Kidney glomerular epithelial cell (primary cell): ENCODE data around the gene ZNF761.
"Not testable (repeated sequence)": the region's sequence is repeated elsewhere in the genome, so short reads cannot be mapped to it uniquely, and the experiment has no call there.

Experiments
- DNase-seq: peaks from one replicate; lab custom pipeline; 2025; lab: John Stamatoyannopoulos, UW

The ZNF761 gene

GRCh38 chr19:53460131-53460721, 28.4 kb downstream of the ZNF761 start:
- not testable (repeated sequence) for DNase-seq

DNA sequence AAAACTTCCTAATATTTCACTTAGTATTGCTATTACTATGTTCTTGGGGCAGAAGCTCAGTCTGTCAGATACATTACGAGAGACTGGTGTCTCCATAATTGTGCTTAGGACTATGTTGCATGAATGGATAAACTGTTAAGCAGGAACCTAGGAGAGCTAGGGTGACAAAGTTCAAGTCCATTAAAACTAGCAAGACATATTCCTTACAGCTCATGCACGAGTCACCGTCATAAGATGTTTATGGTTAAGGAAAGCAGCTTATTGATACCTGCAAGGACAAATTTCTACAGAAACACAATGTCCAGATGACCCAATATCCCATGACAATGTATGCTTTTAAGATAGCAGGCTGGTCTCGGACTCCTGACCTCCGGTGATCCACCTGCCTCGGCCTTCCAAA, 30.1 kb downstream of the ZNF761 start:
- no peak for DNase-seq

DNA sequence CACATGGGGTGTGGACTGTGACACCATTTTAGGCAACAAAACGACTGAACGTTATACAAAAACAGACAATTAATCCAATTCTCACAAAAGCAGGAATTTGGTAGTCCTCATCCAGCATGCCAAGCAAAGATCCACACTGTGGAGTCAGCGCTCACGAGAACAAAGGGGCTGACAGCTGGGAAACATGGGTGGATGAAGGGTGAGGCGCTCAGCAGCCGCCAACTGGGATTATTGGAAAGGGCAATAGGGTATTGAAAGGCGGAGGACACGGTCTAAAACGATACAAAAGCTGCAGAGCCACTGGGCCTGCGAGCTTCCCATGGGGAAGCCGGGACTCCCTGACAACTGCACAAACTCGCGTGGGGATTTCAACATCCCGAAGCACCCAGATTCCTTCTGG, 31.1 kb downstream of the ZNF761 start:
- no peak for DNase-seq

DNA sequence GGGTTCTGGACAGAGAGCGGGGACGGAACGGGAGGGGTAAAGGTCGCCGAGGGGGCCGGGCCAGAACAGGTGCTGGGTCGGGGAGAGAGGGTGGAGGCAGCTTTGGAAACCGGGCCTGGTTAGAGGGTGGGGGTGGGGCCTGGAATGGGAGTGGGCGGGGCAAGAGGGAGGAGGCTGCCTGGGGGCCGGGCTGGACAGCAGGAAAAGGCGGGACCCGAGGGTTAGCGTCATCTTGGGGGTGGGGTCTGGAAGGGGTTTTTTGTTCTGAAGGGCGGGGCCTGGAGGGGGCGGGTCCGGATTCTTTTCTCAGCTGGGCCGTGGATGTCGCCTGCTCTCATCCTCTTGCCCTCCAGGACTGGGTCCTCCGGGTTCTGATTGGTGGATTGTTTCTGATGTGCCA, 31.5 kb downstream of the ZNF761 start:
- no peak for DNase-seq

DNA sequence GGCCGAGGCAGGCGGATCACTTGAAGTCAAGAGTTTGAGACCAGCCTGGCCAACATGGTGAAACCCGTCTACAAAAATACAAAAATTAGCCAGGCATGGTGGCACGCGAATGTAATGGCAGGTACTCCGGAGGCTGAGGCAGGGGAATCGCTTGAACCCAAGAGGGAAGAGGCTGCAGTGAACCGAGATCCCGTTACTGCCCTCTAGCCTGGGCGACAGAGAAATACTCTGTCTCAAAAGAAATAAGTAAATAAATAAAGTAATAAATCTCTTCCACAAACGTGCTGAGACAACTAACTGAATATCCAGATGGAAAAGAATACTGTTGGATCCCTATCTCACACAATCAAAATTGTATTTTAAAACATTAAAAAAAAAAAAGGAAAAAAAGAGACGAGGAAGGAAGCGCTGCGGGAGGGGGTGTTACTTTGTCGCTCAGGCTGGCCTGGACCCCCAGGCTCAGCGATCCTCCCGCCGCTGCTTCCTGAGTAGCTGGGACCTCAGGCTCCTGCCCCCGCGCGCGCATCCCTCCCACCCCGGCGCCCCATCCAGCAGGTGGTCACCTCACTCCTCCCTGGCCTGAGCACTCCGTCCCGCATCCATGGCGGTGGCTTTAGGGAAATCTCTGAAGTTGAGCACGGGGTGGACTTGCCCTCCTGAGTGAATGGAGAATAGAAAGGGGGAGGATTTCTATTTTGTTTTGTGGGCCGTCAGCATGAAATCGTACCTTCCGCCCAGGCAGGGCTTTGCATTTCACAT, 35.1 kb downstream of the ZNF761 start:
- no peak for DNase-seq

DNA sequence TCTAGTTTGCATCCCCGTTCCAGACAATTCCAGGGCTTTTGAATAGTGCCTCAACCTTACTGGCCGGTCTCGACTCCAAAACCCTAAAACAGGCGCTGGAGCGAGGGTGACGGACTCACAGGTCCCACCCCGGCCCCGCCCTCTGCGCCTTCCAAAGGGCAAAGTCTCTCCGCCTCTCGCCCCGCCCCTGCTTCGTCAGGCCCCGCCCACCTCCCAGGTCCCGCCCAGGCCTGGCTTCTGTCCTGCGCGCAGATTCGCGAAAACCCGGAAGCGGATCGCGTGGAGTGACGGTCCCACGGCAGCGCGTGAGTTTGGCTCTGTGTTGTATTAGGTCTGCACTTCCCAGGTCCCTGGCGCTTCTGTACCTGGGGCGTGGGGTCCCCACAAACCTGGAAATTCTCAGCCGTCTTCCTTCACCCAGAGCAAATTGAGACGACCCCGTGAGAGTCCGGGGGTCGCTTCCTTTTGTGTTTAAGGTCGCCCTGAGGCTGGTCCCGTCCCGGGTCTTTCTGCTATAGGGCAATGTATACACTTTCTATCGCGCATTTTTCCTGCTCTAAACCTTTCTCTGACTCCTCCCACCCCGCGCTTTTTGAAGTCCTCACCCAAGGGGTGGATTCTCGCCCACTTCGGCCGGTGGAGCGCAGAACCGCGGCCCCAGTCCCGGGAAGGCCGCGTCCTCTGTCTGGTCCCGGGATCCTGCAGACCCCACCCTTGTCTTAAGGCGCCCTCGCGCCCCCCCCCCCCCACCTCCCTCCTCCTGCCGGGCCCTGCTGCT, 35.9 kb downstream of the ZNF761 start, which contains the start of gene ZNF813:
TSS of gene ZNF813 (plus strand) at position 249 of the 778 bp plus-strand sequence. CDS start 16,090 bp downstream, outside the sequence.
- peak; percentile 45 for DNase-seq

- not testable (repeated sequence) for DNase-seq
Measured at GRCh38 chr19:53468628-53469027, 36.8 kb downstream of the ZNF761 start.

DNA sequence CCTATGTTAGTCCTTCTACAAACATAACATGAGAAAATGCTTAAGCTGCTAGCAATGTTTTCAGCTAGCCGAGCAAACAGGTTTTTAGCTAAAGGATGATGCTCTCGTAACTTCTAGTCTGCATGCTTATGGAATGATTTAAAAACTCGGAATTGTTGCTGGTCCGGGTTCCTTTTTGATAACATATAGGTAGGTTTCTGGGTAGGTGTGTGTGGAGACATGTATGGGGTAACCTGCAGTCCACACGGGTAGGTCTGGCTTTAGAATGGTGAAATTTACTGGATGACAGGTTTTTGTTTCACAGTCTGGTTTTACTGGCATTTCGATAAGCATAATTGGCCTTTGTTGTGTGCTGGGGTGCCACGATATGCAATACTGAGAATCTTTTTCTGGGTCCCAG, 40.1 kb downstream of the ZNF761 start:
- no peak for DNase-seq

GRCh38 chr19:53474832-53475231, 43.0 kb downstream of the ZNF761 start:
- not testable (repeated sequence) for DNase-seq

- DNase-seq = not testable (repeated sequence)
Measured at GRCh38 chr19:53475470-53475869, 43.7 kb downstream of the ZNF761 start.

DNA sequence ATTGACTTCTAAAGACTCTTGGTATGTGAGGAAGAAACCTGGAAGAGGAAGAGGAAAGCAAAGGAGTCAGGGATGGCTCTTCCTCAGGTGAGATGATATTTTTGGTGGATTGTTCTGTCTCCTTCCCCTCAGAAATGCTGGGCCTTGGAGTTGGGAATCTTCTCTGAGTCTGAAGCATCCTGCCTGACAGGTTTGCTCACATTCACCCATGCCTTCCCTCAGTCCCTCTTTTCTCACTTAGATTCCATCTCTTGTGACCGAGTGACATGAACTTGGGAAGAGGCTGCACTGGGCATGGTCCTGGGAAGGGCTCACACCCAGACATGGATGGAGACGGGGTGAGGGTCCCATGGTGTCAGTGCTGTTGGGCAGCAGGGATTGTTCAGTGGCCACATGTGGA, 52.0 kb downstream of the ZNF761 start:
- DNase-seq = not testable (repeated sequence)

DNA sequence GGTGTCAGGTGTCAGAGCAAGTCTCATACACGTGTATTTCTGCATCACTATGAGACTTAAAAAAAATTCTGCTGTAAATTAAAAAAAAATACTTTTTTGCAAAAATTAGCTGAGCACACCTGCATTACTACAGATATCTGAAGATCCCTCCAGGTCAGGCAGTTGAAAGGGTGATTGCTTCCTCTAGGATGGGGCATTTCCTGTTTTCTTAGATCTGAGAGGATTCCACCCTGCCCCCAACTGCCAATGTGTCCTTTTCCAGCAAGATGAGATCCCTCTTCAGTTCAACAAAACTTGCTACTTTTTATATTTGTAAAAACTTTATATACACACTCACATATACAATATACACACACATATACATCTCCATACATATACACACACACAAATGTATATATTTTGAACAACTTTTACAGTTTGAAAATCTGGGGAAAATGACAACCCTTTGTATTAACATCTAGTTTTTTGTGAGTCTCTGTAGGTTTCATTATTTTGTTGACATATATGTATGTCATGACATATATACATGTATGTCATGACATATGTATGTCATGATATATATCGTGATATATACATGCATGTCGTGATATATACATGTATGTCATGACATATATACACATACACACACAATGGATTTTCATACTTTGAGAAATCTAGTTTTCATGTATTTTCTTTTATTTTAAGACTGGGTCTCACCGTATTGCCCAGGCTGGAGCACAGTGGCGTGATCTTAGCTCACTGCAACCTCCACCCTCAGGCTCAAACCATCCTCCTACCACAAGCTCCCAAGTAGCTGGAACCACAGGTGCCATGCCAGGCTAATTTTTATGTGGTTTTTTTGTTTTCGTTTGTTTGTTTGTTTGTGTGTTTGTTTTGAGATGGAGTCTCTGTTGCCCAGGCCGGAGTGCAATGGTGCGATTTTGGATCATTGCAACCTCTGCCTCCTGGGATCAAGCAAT, 53.5 kb downstream of the ZNF761 start:
- no peak for DNase-seq

- DNase-seq = no peak
Measured at GRCh38 chr19:53492153-53492552, 60.4 kb downstream of the ZNF761 start.

DNA sequence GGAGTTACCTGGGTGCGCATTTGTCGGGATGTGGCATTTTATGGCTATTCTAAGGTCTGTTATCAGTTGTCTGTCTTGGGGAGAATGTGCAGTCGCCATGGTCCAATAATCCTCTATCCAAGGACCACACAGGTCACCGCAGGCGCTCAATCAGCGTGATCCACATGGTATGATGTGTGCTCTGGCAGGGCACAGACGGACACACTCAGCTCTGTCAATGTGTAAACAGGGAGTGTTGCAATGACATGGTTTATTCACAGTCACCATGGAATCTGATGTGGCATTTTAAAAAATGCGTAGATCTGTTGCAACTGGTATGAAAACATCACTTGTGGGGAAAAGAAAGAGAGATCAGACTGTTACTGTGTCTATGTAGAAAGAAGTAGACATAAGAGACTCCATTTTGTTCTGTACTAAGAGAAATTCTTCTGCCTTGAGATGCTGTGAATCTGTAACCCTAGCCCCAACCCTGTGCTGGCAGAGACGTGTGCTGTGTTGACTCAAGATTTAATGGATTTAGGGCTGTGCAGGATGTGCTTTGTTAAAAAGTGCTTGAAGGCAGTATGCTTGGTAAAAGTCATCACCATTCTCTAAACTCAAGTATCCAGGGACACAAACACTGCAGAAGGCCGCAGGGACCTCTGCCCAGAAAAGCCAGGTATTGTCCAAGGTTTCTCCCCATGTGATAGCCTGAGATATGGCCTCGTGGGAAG, 65.7 kb downstream of the ZNF761 start:
- DNase-seq = not testable (repeated sequence)

GRCh38 chr19:53498024-53498395, 66.2 kb downstream of the ZNF761 start:
- not testable (repeated sequence) for DNase-seq

DNA sequence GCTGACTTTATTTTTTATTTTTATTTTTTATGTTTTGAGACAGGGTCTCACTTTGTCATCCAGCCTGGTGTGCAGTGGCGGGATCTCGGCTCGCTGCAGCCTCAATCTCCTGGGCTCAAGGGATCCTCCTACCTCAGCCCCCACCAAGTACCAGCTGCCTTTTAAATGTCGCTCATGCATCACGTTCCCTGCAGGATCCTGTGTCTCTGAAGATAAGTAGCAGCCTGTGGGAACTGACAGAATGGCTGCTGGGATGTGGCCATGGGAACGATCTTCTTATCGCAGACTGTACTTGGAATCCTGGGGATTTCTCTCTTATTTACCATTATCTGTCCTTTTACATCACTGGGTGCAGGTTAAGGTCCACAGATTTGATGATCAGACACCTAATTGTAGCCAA, 71.4 kb downstream of the ZNF761 start:
- not testable (repeated sequence) for DNase-seq

- not testable (repeated sequence) for DNase-seq
Measured at GRCh38 chr19:53503671-53504364, 72.0 kb downstream of the ZNF761 start.

GRCh38 chr19:53504365-53504703, 72.5 kb downstream of the ZNF761 start:
- not testable (repeated sequence) for DNase-seq

DNA sequence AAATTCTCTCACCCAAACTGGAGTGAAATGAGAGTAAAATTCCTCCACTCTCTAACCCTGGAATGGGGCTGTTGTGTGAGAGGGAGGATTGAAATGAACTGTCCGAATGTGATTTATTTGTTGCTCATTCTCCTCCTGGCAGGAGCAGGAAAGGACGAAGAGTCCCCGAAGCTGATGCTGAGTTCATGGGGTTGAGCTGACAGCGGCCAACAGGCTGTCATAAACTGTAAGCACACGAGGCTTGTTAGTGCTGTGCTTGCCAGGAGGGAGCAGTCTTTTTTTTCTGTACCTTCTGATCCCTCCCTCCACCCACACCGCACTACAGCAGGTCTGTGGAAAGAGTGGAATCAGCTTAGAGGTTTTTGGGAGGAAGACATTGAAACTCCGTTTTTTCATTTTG, 73.1 kb downstream of the ZNF761 start:
- DNase-seq = no peak

GRCh38 chr19:53506728-53507127, 74.9 kb downstream of the ZNF761 start:
- DNase-seq = no peak
